DOHH2 (cell line): ENCODE data around the gene ALOX5AP.

Source experiments
- H3F3A ChIP-seq: fragments of 200-600 bp; sonication (generic), shearing (Covaris generic); 2 replicates; pipeline ENCODE4 v1.6.0; 2016; ENCODE audit warnings: antibody characterized with exemption, mild to moderate bottlenecking; ENCODE audit not compliant: control insufficient read depth, insufficient read depth
- H3K27ac ChIP-seq: fragments of 200-600 bp; sonication (generic); 2 replicates; pipeline ENCODE4 v1.5.1; 2014; ENCODE audit warnings: low read depth, mild to moderate bottlenecking, low read length, moderate library complexity
- H3K27me3 ChIP-seq: fragments of 200-600 bp; sonication (generic); 2 replicates; pipeline ENCODE4 v1.6.1; 2014; ENCODE audit warnings: mild to moderate bottlenecking, low read length, mixed read lengths; ENCODE audit not compliant: control insufficient read depth
- H3K36me3 ChIP-seq: fragments of 200-600 bp; sonication (generic); 2 replicates; pipeline ENCODE4 v1.6.1; 2014; ENCODE audit warnings: mild to moderate bottlenecking, low read length, moderate library complexity, mixed read lengths; ENCODE audit not compliant: control insufficient read depth
- H3K4me1 ChIP-seq: fragments of 200-600 bp; sonication (generic); 2 replicates; pipeline ENCODE4 v1.6.1; 2014; ENCODE audit warnings: mild to moderate bottlenecking, low read length, mixed read lengths; ENCODE audit not compliant: control insufficient read depth
- H3K4me2 ChIP-seq: fragments of 200-600 bp; sonication (generic); 2 replicates; pipeline ENCODE4 v1.6.0; 2014; ENCODE audit warnings: mild to moderate bottlenecking, low read length, moderate library complexity
- H3K4me3 ChIP-seq: fragments of 200-600 bp; sonication (generic); 2 replicates; pipeline ENCODE4 v1.5.1; 2014; ENCODE audit warnings: mild to moderate bottlenecking, low read length, mixed read lengths
- H3K79me2 ChIP-seq: fragments of 200-600 bp; sonication (generic); 2 replicates; pipeline ENCODE4 v1.6.1; 2014; ENCODE audit warnings: mild to moderate bottlenecking, low read length, mixed read lengths; ENCODE audit not compliant: control insufficient read depth
- H3K9me2 ChIP-seq: fragments of 200-600 bp; sonication (generic); replicated peaks from 2 replicates; pipeline ENCODE4 v1.6.1; 2014; ENCODE audit warnings: mild to moderate bottlenecking, low read length, mixed read lengths; ENCODE audit not compliant: control insufficient read depth
- H3K9me3 ChIP-seq: fragments of 200-600 bp; sonication (generic); 2 replicates; pipeline ENCODE4 v1.6.1; 2014; ENCODE audit warnings: antibody characterized with exemption, low read length, mixed read lengths; ENCODE audit not compliant: control insufficient read depth, insufficient read depth
- H4K20me1 ChIP-seq: fragments of 200-600 bp; sonication (generic); 2 replicates; pipeline ENCODE4 v1.6.0; 2014; ENCODE audit warnings: low read depth, mild to moderate bottlenecking, antibody characterized with exemption, low read length, moderate library complexity; ENCODE audit not compliant: control insufficient read depth, insufficient read depth
- EZH2phosphoT487 ChIP-seq: fragments of 200-600 bp; sonication (generic); IDR thresholded peaks from 2 replicates; pipeline ENCODE4 v1.6.1; 2017; ENCODE audit warnings: borderline replicate concordance, mild to moderate bottlenecking, antibody characterized with exemption, low read length, moderate library complexity, mixed read lengths
- TF ChIP-seq, protein P1 (sequence below): fragments of 200-600 bp; sonication (generic); IDR thresholded peaks from one replicate; pipeline ENCODE4 v1.5.1; 2014; ENCODE audit warnings: antibody characterized with exemption, mild to moderate bottlenecking, low read depth, low read length; ENCODE audit not compliant: poor library complexity, severe bottlenecking

The ALOX5AP gene

DNA sequence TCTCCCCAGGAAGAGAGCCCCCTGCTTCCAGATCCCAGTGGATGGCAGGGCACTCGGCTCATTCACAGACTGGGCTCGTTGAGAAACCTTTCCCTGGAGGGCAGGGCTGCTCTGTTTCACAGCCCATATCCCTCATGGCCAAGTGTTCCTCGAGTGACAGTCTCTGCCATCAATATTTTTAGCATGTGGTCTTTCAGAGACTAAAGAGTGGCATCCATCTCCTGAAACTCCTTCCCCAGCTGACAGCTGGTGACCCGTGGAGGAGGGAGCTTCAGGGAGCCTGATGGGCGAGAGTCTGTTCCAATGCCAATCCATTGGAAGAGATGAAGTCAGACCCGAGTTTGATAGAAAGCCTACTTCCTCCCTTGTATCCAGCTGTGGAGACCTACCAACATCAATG lies 30.7 kb upstream of the ALOX5AP start:
- Histone ChIP-seq H4K20me1 (no peaks in the 10 kb centered on the region), H3K79me2 (no peaks in the 10 kb centered on the region), H3K9me3 (no peaks in the 10 kb centered on the region), H3K9me2 (no peaks in the 10 kb centered on the region), H3K4me1 (peaks cover 5% of the 10 kb centered on the region), H3K4me2 (no peak overlapping the region), H3K27me3 (peaks cover 13% of the 10 kb centered on the region), H3F3A (no peaks in the 10 kb centered on the region), H3K4me3 (no peak overlapping the region), H3K36me3 (no peaks in the 10 kb centered on the region), H3K27ac (no peak overlapping the region)
- TF ChIP-seq, protein P1, sequence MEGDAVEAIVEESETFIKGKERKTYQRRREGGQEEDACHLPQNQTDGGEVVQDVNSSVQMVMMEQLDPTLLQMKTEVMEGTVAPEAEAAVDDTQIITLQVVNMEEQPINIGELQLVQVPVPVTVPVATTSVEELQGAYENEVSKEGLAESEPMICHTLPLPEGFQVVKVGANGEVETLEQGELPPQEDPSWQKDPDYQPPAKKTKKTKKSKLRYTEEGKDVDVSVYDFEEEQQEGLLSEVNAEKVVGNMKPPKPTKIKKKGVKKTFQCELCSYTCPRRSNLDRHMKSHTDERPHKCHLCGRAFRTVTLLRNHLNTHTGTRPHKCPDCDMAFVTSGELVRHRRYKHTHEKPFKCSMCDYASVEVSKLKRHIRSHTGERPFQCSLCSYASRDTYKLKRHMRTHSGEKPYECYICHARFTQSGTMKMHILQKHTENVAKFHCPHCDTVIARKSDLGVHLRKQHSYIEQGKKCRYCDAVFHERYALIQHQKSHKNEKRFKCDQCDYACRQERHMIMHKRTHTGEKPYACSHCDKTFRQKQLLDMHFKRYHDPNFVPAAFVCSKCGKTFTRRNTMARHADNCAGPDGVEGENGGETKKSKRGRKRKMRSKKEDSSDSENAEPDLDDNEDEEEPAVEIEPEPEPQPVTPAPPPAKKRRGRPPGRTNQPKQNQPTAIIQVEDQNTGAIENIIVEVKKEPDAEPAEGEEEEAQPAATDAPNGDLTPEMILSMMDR, result no peak
- TF ChIP-seq EZH2phosphoT487, result no peak

DNA sequence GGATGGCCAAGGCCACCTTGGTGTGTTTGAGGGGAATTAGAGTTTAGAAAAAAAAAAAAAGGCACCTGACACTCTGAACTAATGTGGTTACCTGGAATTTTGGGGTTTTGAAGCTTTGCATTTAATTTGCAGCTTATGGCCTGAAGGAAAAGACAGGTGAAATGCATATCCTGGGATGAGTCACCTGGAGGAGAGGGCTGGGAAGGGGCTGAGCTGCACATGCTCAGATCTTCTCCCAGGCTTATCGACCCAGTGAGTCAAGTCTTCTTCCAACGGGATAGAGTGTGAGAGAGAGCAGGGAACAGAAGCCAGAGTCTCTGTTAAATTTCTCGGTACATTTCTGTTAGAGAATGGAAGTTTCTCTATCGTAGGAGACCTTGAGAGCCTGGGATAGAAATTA lies 29.7 kb upstream of the ALOX5AP start:
- no peaks in the 10 kb centered on the region for H3K9me2 ChIP-seq
- no peak overlapping the region for H3K4me3 ChIP-seq
- H3K27me3 ChIP-seq, result peaks cover 16% of the 10 kb centered on the region
- H3F3A ChIP-seq, result no peaks in the 10 kb centered on the region
- no peaks in the 10 kb centered on the region for H3K79me2 ChIP-seq
- H3K27ac ChIP-seq, result no peak overlapping the region
- no peak for TF ChIP-seq EZH2phosphoT487
- TF ChIP-seq, protein P1, result no peak
- no peaks in the 10 kb centered on the region for H3K9me3 ChIP-seq
- no peaks in the 10 kb centered on the region for H4K20me1 ChIP-seq
- H3K4me1 ChIP-seq, result no peaks in the 10 kb centered on the region
- no peak overlapping the region for H3K4me2 ChIP-seq
- H3K36me3 ChIP-seq, result no peaks in the 10 kb centered on the region

DNA sequence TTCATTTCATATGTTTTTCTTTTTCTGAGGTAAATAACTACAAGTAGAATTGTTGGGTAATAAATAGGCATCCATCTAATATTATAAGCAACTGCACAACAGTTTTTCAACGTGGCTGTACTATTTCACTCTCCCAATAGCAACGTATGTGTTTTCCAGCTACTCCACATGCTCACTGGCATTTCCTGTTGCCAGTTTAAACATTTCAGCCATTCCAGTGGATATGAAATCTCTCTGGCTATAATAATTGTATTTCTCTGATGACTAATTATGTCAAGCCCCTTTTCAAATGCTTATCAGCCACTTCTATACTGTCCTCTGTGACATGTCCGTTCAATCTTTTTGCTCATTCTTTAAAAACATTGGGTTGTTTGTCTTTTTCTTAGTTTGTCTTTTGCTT lies 26.8 kb upstream of the ALOX5AP start:
- no peak overlapping the region for H3K27ac ChIP-seq
- peaks cover 8% of the 10 kb centered on the region for H3K4me1 ChIP-seq
- TF ChIP-seq, protein P1, result no peak
- no peak for TF ChIP-seq EZH2phosphoT487
- no peaks in the 10 kb centered on the region for H3K9me2 ChIP-seq
- H3K4me2 ChIP-seq, result no peak overlapping the region
- H3K4me3 ChIP-seq, result no peak overlapping the region
- peaks cover 12% of the 10 kb centered on the region for H3K27me3 ChIP-seq
- no peaks in the 10 kb centered on the region for H4K20me1 ChIP-seq
- no peaks in the 10 kb centered on the region for H3K36me3 ChIP-seq
- H3K9me3 ChIP-seq, result no peaks in the 10 kb centered on the region
- no peaks in the 10 kb centered on the region for H3K79me2 ChIP-seq
- no peaks in the 10 kb centered on the region for H3F3A ChIP-seq

DNA sequence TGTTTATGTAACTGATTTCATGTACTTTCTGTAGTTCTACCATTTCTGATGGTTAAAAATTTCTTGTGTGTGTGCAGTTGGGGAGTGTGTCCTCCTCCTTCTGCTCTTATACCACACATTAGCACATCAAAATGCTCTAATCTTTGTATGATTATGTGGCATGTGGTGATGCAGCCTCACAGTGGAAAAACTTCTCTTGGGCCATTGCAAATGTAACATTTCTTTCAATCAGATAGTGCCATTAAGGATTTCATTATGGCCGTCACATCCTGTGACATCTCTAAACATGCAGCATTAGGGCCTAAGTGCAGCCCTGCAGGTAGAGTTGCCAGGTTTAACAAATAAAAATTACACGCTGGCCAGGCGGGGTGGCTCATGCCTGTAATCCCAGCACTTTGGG lies 24.9 kb upstream of the ALOX5AP start:
- no peaks in the 10 kb centered on the region for H3K36me3 ChIP-seq
- H4K20me1 ChIP-seq, result no peaks in the 10 kb centered on the region
- no peak overlapping the region for H3K27ac ChIP-seq
- H3K79me2 ChIP-seq, result no peaks in the 10 kb centered on the region
- H3F3A ChIP-seq, result no peaks in the 10 kb centered on the region
- H3K9me2 ChIP-seq, result no peaks in the 10 kb centered on the region
- no peak overlapping the region for H3K4me2 ChIP-seq
- peaks cover 12% of the 10 kb centered on the region; the same call in 1 of the 2 replicates for H3K27me3 ChIP-seq
- TF ChIP-seq, protein P1, result no peak
- no peak for TF ChIP-seq EZH2phosphoT487
- H3K4me1 ChIP-seq, result peaks cover 9% of the 10 kb centered on the region
- no peak overlapping the region for H3K4me3 ChIP-seq
- H3K9me3 ChIP-seq, result no peaks in the 10 kb centered on the region
